Neutrophil (primary cell): ENCODE data around the gene LMX1A.

ENCODE experiments used
- H3K27ac ChIP-seq: fragments of 200-600 bp; sonication (generic); 2 replicates; pipeline ENCODE4 v1.5.1; 2016; ENCODE audit warnings: mild to moderate bottlenecking, moderate library complexity
- H3K27me3 ChIP-seq: fragments of 200-600 bp; sonication (generic); 2 replicates; pipeline ENCODE4 v1.6.0; 2016; ENCODE audit warnings: mild to moderate bottlenecking
- H3K36me3 ChIP-seq: fragments of 200-600 bp; sonication (generic); 2 replicates; pipeline ENCODE4 v1.5.1; 2017
- H3K4me1 ChIP-seq, 2 experiments: fragments of 200-600 bp in 1 of 2; sonication (generic) in 1 of 2; 1 replicate in 1 of 2; 2 replicates in 1 of 2; pipeline versions ENCODE4 v1.5.1 to v1.6.1; 2013 to 2016; ENCODE audit warnings: low read depth in 1 of 2, low read length in 1 of 2, mild to moderate bottlenecking in 1 of 2, moderate library complexity in 1 of 2; ENCODE audit not compliant: control insufficient read depth in 1 of 2, insufficient read depth in 1 of 2
- H3K4me3 ChIP-seq, 2 experiments: fragments of 200-600 bp in 1 of 2; sonication (generic) in 1 of 2; 1 replicate in 1 of 2; 2 replicates in 1 of 2; pipeline ENCODE4 v1.5.1; 2013 to 2016; ENCODE audit warnings: low read depth in 1 of 2, low read length in 1 of 2, mild to moderate bottlenecking in 1 of 2, moderate library complexity in 1 of 2
- H3K9me3 ChIP-seq: fragments of 200-600 bp; sonication (generic); 2 replicates; pipeline ENCODE4 v1.5.1; 2016
- CTCF ChIP-seq: fragments of 200-600 bp; sonication (generic); IDR thresholded peaks from 2 replicates; pipeline ENCODE4 v1.5.1; 2016; ENCODE audit warnings: antibody characterized with exemption

Gene LMX1A

GRCh38 chr1:165352442-165353293 is 3.8 kb downstream of the LMX1A start:
- Histone ChIP-seq H3K27me3 (peaks cover 100% of the 10 kb centered on the region), H3K4me3 (no peak overlapping the region), H3K27ac (no peak overlapping the region), H3K9me3 (no peaks in the 10 kb centered on the region), H3K36me3 (no peaks in the 10 kb centered on the region), H3K4me1 (no peaks in the 10 kb centered on the region)
- TF ChIP-seq CTCF: no peak

- H3K9me3 ChIP-seq: no peaks in the 10 kb centered on the region
- no peaks in the 10 kb centered on the region for H3K36me3 ChIP-seq
- TF ChIP-seq CTCF: no peak
- H3K27ac ChIP-seq: no peak overlapping the region
- H3K27me3 ChIP-seq: peaks cover 100% of the 10 kb centered on the region
- no peaks in the 10 kb centered on the region for H3K4me1 ChIP-seq
- H3K4me3 ChIP-seq: no peak overlapping the region
These were observed 4.6 kb downstream of the LMX1A start for GRCh38 chr1:165351863-165352441.

- H3K4me1 ChIP-seq: no peaks in the 10 kb centered on the region
- TF ChIP-seq CTCF: no peak
- no peak overlapping the region for H3K4me3 ChIP-seq
- H3K36me3 ChIP-seq: no peaks in the 10 kb centered on the region
- H3K27me3 ChIP-seq: peaks cover 100% of the 10 kb centered on the region
- no peaks in the 10 kb centered on the region for H3K9me3 ChIP-seq
- no peak overlapping the region for H3K27ac ChIP-seq
These were observed 5.7 kb downstream of the LMX1A start for GRCh38 chr1:165350840-165351239.

DNA sequence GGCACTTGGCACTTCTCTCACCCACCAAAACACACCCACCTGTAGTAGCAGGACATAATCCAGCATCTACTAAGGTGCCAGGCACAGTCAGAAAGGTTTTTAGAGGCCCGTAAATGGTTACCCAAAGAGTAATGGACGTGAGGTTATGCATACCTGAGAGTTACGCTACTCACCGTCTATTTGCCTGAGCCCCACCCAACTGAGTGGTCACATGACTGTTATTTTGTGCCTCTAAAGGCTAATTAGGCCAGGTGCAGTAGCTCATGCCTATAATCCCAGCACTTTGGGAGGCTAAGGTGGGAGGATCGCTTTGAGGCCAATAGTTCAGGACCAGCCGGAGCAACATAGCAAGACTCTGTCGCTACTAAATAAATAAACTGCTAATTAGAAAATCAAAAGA is 11.0 kb downstream of the LMX1A start:
- no peaks in the 10 kb centered on the region for H3K4me1 ChIP-seq
- H3K27me3 ChIP-seq: peaks cover 86% of the 10 kb centered on the region
- no peak overlapping the region for H3K4me3 ChIP-seq
- no peaks in the 10 kb centered on the region for H3K9me3 ChIP-seq
- no peak overlapping the region for H3K27ac ChIP-seq
- TF ChIP-seq CTCF: no peak
- H3K36me3 ChIP-seq: no peaks in the 10 kb centered on the region

GRCh38 chr1:165344736-165345135 is 11.8 kb downstream of the LMX1A start:
- no peak for TF ChIP-seq CTCF
- no peak overlapping the region for H3K27ac ChIP-seq
- H3K4me3 ChIP-seq: no peak overlapping the region
- peaks cover 78% of the 10 kb centered on the region for H3K27me3 ChIP-seq
- H3K36me3 ChIP-seq: no peaks in the 10 kb centered on the region
- no peaks in the 10 kb centered on the region for H3K4me1 ChIP-seq
- H3K9me3 ChIP-seq: no peaks in the 10 kb centered on the region
